A549 (cell line): ENCODE measurements around the gene GSKIP. TPM values are rescaled to one million over a fixed set of nuclear protein-coding genes. Genes with fewer than 3 reads are reported as not detected.

Experiments
- ATAC-seq, 2 experiments: fragments of 200-7000 bp in 1 of 2; fragments of >200 bp in 1 of 2; cut with Nextera tagmentation in 1 of 2; cut with Tn5 transposase in 1 of 2; 3 replicates each; pipeline versions ENCODE4 v1.8.0 to v1.9.1; 2018 to 2020; ENCODE audit warnings: mild to moderate bottlenecking in 1 of 2, moderate library complexity in 1 of 2
- CTCF ChIA-PET: fragments of 300-600 bp; sonication (Branson Sonifier 250); formaldehyde crosslinking; extraction: SDS; loops from one replicate; lab custom pipeline; 2021; ENCODE audit warnings: antibody characterized with exemption, inconsistent platforms; lab: Yijun Ruan, JAX
- POLR2A ChIA-PET: fragments of 350-600 bp; formaldehyde crosslinking; extraction: SDS; loops from one replicate; lab custom pipeline; 2021; ENCODE audit warnings: antibody characterized with exemption, inconsistent platforms; lab: Yijun Ruan, JAX
- DNase-seq, 2 experiments: peaks; one replicate each; pipeline versions ENCODE4 v3.0.0 to v3.0.0-alpha.2; 2011 to 2016; ENCODE audit warnings: low read depth in 1 of 2, low spot score in 1 of 2
- FAIRE-seq: peaks from 2 replicates; lab custom pipeline; 2011; peaks lifted over from hg19 to GRCh38; lab: Jason Lieb, UNC
- H3K27ac ChIP-seq, 2 experiments: fragments of >200 bp; sonication (Bioruptor Twin); formaldehyde crosslinking; 3 replicates each; pipeline ENCODE4 v1.5.1; 2016 to 2017
- H3K4me1 ChIP-seq: fragments of >200 bp; sonication (Bioruptor Twin); formaldehyde crosslinking; 3 replicates; pipeline ENCODE4 v1.6.1; 2016
- H3K4me2 ChIP-seq: fragments of >200 bp; sonication (Bioruptor Twin); formaldehyde crosslinking; 3 replicates; pipeline ENCODE4 v1.6.1; 2016
- H3K4me3 ChIP-seq: fragments of >200 bp; sonication (Bioruptor Twin); formaldehyde crosslinking; 3 replicates; pipeline ENCODE4 v1.5.1; 2016
- H3K9me3 ChIP-seq: fragments of >200 bp; sonication (Bioruptor Twin); formaldehyde crosslinking; 3 replicates; pipeline ENCODE4 v1.6.1; 2016
- ATOH8 ChIP-seq: fragments of 250-450 bp; sonication (Bioruptor Pico); IDR thresholded peaks from 2 replicates; pipeline ENCODE4 v1.5.0; 2020; ENCODE audit warnings: low read depth, mild to moderate bottlenecking, moderate library complexity
- BCL3 ChIP-seq: fragments of >200 bp; sonication (Bioruptor Twin); formaldehyde crosslinking; IDR thresholded peaks from 3 replicates; pipeline ENCODE4 v1.6.1; 2016
- BHLHE40 ChIP-seq: IDR thresholded peaks from 2 replicates; pipeline ENCODE4 v1.6.1; 2012; ENCODE audit warnings: low read depth, low read length, inconsistent platforms
- CEBPB ChIP-seq, 2 experiments: fragments of >200 bp in 1 of 2; sonication (Bioruptor Twin) in 1 of 2; formaldehyde crosslinking in 1 of 2; IDR thresholded peaks; 2 replicates each; pipeline ENCODE4 v1.6.1; 2012 to 2016
- GATA3 ChIP-seq: IDR thresholded peaks from 2 replicates; pipeline ENCODE4 v1.6.1; 2012; ENCODE audit warnings: borderline replicate concordance
- HES2 ChIP-seq: fragments of >200 bp; sonication (Bioruptor Twin); formaldehyde crosslinking; IDR thresholded peaks from 2 replicates; pipeline ENCODE4 v1.6.1; 2016
- HOXA7 ChIP-seq: fragments of 250-450 bp; sonication (Bioruptor Pico); IDR thresholded peaks from 2 replicates; pipeline ENCODE4 v1.5.0; 2020; ENCODE audit warnings: mild to moderate bottlenecking, moderate library complexity
- HOXB5 ChIP-seq: fragments of 250-450 bp; sonication (Bioruptor Pico); IDR thresholded peaks from 2 replicates; pipeline ENCODE4 v1.5.0; 2020; ENCODE audit warnings: mild to moderate bottlenecking, moderate library complexity
- MAZ ChIP-seq: fragments of 150-350 bp; IDR thresholded peaks from 2 replicates; pipeline ENCODE4 v1.6.1; 2014; ENCODE audit warnings: antibody characterized with exemption, low read depth, low read length, borderline replicate concordance
- NFE2L2 ChIP-seq: fragments of 150-350 bp; conservative IDR thresholded peaks from 2 replicates; pipeline ENCODE4 v1.6.1; 2014; ENCODE audit warnings: low read length
- NR3C1 ChIP-seq: fragments of >200 bp; sonication (Bioruptor Twin); formaldehyde crosslinking; IDR thresholded peaks from 3 replicates; pipeline ENCODE4 v1.6.1; 2017
- PBX3 ChIP-seq: IDR thresholded peaks from 2 replicates; pipeline ENCODE4 v1.6.1; 2012
- RARB ChIP-seq: fragments of 250-450 bp; sonication (Bioruptor Pico); IDR thresholded peaks from 2 replicates; pipeline ENCODE4 v1.8.0; 2021; ENCODE audit warnings: mild to moderate bottlenecking, moderate library complexity
- SREBF2 ChIP-seq: fragments of 450-650 bp; IDR thresholded peaks from 2 replicates; pipeline ENCODE4 v1.6.1; 2014; ENCODE audit warnings: mild to moderate bottlenecking, moderate library complexity
- TFCP2L1 ChIP-seq: fragments of 250-450 bp; sonication (Bioruptor Pico); IDR thresholded peaks from 2 replicates; pipeline ENCODE4 v1.5.0; 2021; ENCODE audit warnings: mild to moderate bottlenecking
- TP53 ChIP-seq: fragments of 250-450 bp; sonication (Bioruptor Pico); IDR thresholded peaks from 2 replicates; pipeline ENCODE4 v1.5.0; 2021; ENCODE audit warnings: mild to moderate bottlenecking, moderate library complexity
- ZC3H11A ChIP-seq: fragments of 450-650 bp; IDR thresholded peaks from 2 replicates; pipeline ENCODE4 v1.6.1; 2014; ENCODE audit warnings: antibody characterized with exemption, mild to moderate bottlenecking
- ZNF302 ChIP-seq: fragments of 250-450 bp; sonication (Bioruptor Pico); IDR thresholded peaks from 2 replicates; pipeline ENCODE4 v1.9.0; 2021; ENCODE audit warnings: inconsistent platforms, mild to moderate bottlenecking, moderate library complexity
- ZSCAN20 ChIP-seq: fragments of 250-450 bp; sonication (Bioruptor Pico); IDR thresholded peaks from 2 replicates; pipeline ENCODE4 v1.8.0; 2022; ENCODE audit warnings: mild to moderate bottlenecking, moderate library complexity
- WGBS: methylation state at CpG from one replicate; pipeline ENCODE4 v1.1.6; 2017; ENCODE audit errors: missing lambda C conversion rate; 5-methylcytosine and 5-hydroxymethylcytosine counted together
- polyA plus RNA-seq, 4 experiments: library from polyadenylated mRNA; depleted of rRNA in 3 of 4; stranded (reverse); fragments of >200 nt; fragmentation: RNase III in 1 of 4; extraction: RNeasy Plus Mini Kit Qiagen cat#74134 plus additional on column Dnase treatment in 1 of 4; gene quantifications; 2 replicates in 3 of 4; 3 replicates in 1 of 4; pipeline ENCODE4 v1.2.3, GENCODE V29; 2011 to 2017
- TF ChIP-seq, protein P1 (sequence below): fragments of 450-650 bp; IDR thresholded peaks from 2 replicates; pipeline ENCODE4 v1.6.1; 2014; ENCODE audit warnings: antibody characterized with exemption
- TF ChIP-seq, protein P2 (sequence below): IDR thresholded peaks from 2 replicates; pipeline ENCODE4 v1.6.1; 2012; ENCODE audit warnings: low read depth, borderline replicate concordance

The GSKIP gene
- polyA plus RNA-seq, 2 of the 4 experiments (the other 2 are of a cell fraction), result 30.9 to 57.8 TPM

DNA sequence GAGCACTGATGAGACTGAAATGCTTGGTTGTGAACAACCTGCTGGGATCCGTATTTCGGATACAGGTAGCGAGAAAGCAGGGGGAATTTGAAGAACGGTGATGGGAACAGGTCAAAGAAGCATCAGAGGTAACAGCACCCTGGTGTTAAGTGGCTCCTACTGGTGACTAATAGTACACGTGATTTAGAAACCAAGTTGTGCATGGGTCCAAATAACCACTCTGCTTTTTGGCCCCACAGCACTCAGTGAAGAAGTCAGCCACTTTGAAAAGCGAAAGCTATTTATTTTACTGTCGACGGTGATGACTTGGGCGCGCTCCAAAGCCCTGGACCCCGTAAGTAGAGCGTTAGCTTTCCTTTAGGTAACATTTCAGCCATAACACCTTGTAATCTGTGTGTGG, 45.3 kb downstream of the GSKIP start:
- TF ChIP-seq BCL3, result no peak
- no peak for TF ChIP-seq NR3C1
- no peak for TF ChIP-seq ZC3H11A
- TF ChIP-seq ZSCAN20 (CRISPR knock-in tag), result no peak
- TF ChIP-seq PBX3, result no peak
- TF ChIP-seq HOXA7, result no peak
- no peak for TF ChIP-seq MAZ
- no peak for TF ChIP-seq GATA3
- no peak for TF ChIP-seq RARB
- TF ChIP-seq CEBPB (IDR thresholded peaks at IDR 0.05), result no peak
- TF ChIP-seq HES2, result no peak
- TF ChIP-seq, all 56 proteins: peak for 0
- CTCF ChIA-PET, result interaction anchor here (1.0 to 2.6 kb wide), 3 partner anchors 9 to 308 kb away, joined by 3 to 9 read pairs (median 6); no protein-coding TSS in a partner anchor
- FAIRE-seq (no peak), DNase-seq (no peak), ATAC-seq (no peak)
- H3K9me3 ChIP-seq, result no peaks in the 10 kb centered on the region
- no peak overlapping the region for H3K27ac ChIP-seq
- H3K4me1 ChIP-seq, result no peaks in the 10 kb centered on the region
- no peak overlapping the region for H3K4me3 ChIP-seq
- no peak overlapping the region for H3K4me2 ChIP-seq
- WGBS, result 87% methylated on average over 12 of the region's 12 CpGs
- POLR2A ChIA-PET, result no interaction called here

GRCh38 chr14:96409701-96410100, 46.4 kb downstream of the GSKIP start:
- H3K4me2 ChIP-seq, result no peak overlapping the region
- no peak overlapping the region for H3K4me3 ChIP-seq
- ChIA-PET CTCF (no interaction called here), POLR2A (no interaction called here)
- WGBS, result 64% methylated on average over 9 of the region's 9 CpGs
- TF ChIP-seq, protein P1, sequence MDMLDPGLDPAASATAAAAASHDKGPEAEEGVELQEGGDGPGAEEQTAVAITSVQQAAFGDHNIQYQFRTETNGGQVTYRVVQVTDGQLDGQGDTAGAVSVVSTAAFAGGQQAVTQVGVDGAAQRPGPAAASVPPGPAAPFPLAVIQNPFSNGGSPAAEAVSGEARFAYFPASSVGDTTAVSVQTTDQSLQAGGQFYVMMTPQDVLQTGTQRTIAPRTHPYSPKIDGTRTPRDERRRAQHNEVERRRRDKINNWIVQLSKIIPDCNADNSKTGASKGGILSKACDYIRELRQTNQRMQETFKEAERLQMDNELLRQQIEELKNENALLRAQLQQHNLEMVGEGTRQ, result no peak
- TF ChIP-seq BHLHE40 (no peak), MAZ (no peak), TP53 (CRISPR knock-in tag) (no peak), ZNF302 (CRISPR knock-in tag) (no peak), ATOH8 (CRISPR knock-in tag) (no peak)
- H3K4me1 ChIP-seq, result no peaks in the 10 kb centered on the region
- H3K27ac ChIP-seq, result no peak overlapping the region
- ATAC-seq (no peak), DNase-seq (no peak), FAIRE-seq (no peak)
- no peaks in the 10 kb centered on the region for H3K9me3 ChIP-seq

DNA sequence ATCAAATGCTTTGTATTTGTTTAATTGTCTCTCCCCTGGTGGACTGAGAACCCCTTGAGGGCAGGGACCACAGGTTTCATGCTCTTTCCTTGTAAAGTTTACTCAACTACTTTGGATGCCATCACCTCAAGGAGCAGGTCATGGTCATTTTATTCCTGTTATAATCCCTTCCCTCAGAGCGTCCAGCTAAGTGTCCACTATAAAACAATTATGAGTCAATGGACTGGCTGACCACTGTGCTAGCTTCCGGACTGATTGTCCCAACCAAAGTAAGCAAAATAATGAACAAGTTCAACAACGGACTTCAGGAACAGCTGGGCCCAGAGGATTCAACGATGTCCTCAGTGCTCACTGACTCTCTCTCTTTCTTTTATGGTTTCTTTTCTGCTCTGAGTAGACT, 46.8 kb downstream of the GSKIP start:
- TF ChIP-seq, protein P2, sequence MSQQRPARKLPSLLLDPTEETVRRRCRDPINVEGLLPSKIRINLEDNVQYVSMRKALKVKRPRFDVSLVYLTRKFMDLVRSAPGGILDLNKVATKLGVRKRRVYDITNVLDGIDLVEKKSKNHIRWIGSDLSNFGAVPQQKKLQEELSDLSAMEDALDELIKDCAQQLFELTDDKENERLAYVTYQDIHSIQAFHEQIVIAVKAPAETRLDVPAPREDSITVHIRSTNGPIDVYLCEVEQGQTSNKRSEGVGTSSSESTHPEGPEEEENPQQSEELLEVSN, result no peak
- TF ChIP-seq TP53 (CRISPR knock-in tag) (no peak), HOXB5 (CRISPR knock-in tag) (no peak), TFCP2L1 (CRISPR knock-in tag) (no peak), SREBF2 (no peak), NFE2L2 (no peak)
- H3K9me3 ChIP-seq, result no peaks in the 10 kb centered on the region
- FAIRE-seq (no peak), DNase-seq (no peak), ATAC-seq (no peak)
- no peak overlapping the region for H3K4me2 ChIP-seq
- no peak overlapping the region for H3K27ac ChIP-seq
- POLR2A ChIA-PET, result no interaction called here
- CTCF ChIA-PET, result no interaction called here
- 91% methylated on average over 4 of the region's 4 CpGs for WGBS
- no peaks in the 10 kb centered on the region for H3K4me1 ChIP-seq
- no peak overlapping the region for H3K4me3 ChIP-seq
